Measurements from ENCODE around the gene ABCD1. TPM values are rescaled to one million over a fixed set of nuclear protein-coding genes. Genes with fewer than 3 reads are reported as not detected.
"Not testable (repeated sequence)": the region's sequence is repeated elsewhere in the genome, so short reads cannot be mapped to it uniquely, and the experiment has no call there.

The ABCD1 gene
- total RNA-seq, 1 experiment from 2014 or later, result 3.5 TPM

GRCh38 chrX:153689654-153690465, 34.8 kb upstream of the ABCD1 start:
- BruUV-seq (replicated peaks), result TSS peak; percentile 51
- CTCF ChIA-PET, result no interaction called here
- peak; percentile 57 for DNase-seq (ENCODE audit: unreplicated experiment)
- intact Hi-C loops (cut with micrococcal nuclease), result no loop called here
- Mint-ChIP-seq H3K36me3 (ENCODE audit: insufficient read depth, unreplicated experiment) (peaks cover 6% of the 10 kb centered on the region), H3K27me3 (ENCODE audit: insufficient read depth, unreplicated experiment) (no peaks in the 10 kb centered on the region), H3K9me3 (ENCODE audit: unreplicated experiment) (no peaks in the 10 kb centered on the region), H3K27ac (ENCODE audit: low read depth, unreplicated experiment) (peak overlapping the region; percentile 59), H3K4me3 (ENCODE audit: unreplicated experiment) (peak overlapping the region; percentile 66), H3K4me1 (ENCODE audit: insufficient read depth, unreplicated experiment) (no peaks in the 10 kb centered on the region)
- POLR2A ChIA-PET, result no interaction called here
- TF ChIP-seq, protein P1, sequence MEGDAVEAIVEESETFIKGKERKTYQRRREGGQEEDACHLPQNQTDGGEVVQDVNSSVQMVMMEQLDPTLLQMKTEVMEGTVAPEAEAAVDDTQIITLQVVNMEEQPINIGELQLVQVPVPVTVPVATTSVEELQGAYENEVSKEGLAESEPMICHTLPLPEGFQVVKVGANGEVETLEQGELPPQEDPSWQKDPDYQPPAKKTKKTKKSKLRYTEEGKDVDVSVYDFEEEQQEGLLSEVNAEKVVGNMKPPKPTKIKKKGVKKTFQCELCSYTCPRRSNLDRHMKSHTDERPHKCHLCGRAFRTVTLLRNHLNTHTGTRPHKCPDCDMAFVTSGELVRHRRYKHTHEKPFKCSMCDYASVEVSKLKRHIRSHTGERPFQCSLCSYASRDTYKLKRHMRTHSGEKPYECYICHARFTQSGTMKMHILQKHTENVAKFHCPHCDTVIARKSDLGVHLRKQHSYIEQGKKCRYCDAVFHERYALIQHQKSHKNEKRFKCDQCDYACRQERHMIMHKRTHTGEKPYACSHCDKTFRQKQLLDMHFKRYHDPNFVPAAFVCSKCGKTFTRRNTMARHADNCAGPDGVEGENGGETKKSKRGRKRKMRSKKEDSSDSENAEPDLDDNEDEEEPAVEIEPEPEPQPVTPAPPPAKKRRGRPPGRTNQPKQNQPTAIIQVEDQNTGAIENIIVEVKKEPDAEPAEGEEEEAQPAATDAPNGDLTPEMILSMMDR (IDR thresholded peaks at IDR 0.05; ENCODE audit: unreplicated experiment), result no peak

- TF ChIP-seq, protein P1 (IDR thresholded peaks at IDR 0.05; ENCODE audit: unreplicated experiment), result no peak
- peak overlapping the region; percentile 59 for H3K27ac Mint-ChIP-seq (ENCODE audit: low read depth, unreplicated experiment)
- H3K9me3 Mint-ChIP-seq (ENCODE audit: unreplicated experiment), result no peaks in the 10 kb centered on the region
- intact Hi-C loops (cut with micrococcal nuclease), result no loop called here
- no peaks in the 10 kb centered on the region for H3K4me1 Mint-ChIP-seq (ENCODE audit: insufficient read depth, unreplicated experiment)
- peak overlapping the region; percentile 66 for H3K4me3 Mint-ChIP-seq (ENCODE audit: unreplicated experiment)
- no peaks in the 10 kb centered on the region for H3K27me3 Mint-ChIP-seq (ENCODE audit: insufficient read depth, unreplicated experiment)
- CTCF ChIA-PET, result no interaction called here
- BruUV-seq (replicated peaks), result no TSS peak
- POLR2A ChIA-PET, result no interaction called here
- peaks cover 6% of the 10 kb centered on the region for H3K36me3 Mint-ChIP-seq (ENCODE audit: insufficient read depth, unreplicated experiment)
- DNase-seq (ENCODE audit: unreplicated experiment), result no peak
Measured at GRCh38 chrX:153690466-153690865, 34.2 kb upstream of the ABCD1 start.

DNA sequence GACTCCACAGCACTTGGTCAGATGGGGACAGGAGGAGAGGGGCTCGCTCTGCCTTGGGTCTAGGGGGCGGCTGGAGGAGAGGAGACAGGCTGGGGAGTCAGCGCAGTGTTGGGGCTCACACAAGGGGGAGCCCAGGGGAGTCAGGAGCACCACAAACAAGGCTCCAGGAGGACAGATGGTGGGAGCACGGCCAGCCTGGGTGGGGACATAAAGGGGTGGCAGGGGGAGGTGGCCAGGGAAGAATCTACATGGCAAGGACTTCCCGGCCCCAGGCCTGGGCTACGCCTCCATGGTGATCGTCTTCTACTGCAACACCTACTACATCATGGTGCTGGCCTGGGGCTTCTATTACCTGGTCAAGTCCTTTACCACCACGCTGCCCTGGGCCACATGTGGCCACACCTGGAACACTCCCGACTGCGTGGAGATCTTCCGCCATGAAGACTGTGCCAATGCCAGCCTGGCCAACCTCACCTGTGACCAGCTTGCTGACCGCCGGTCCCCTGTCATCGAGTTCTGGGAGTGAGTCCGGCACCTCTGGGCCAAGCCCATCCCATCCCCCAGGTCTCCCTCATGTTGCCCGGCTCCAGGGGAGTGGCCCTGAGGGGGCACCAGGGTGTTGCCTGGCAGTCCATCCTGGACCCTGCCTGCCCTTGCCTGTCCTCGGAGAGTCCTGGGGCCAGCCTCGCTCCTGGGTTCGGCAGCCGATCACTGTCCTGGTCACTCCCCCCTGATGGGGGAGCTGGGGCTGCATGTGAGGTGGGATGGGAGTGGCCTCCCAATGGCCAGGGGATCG, 33.4 kb upstream of the ABCD1 start:
- DNase-seq (ENCODE audit: unreplicated experiment); H3K4me1 Mint-ChIP-seq (ENCODE audit: insufficient read depth, unreplicated experiment); BruUV-seq (replicated peaks); H3K27ac Mint-ChIP-seq (ENCODE audit: low read depth, unreplicated experiment); H3K4me3 Mint-ChIP-seq (ENCODE audit: unreplicated experiment); POLR2A ChIA-PET; H3K36me3 Mint-ChIP-seq (ENCODE audit: insufficient read depth, unreplicated experiment); CTCF ChIA-PET; H3K27me3 Mint-ChIP-seq (ENCODE audit: insufficient read depth, unreplicated experiment); intact Hi-C loops (cut with micrococcal nuclease); H3K9me3 Mint-ChIP-seq (ENCODE audit: unreplicated experiment): not testable (repeated sequence)

GRCh38 chrX:153692003-153692402, 32.7 kb upstream of the ABCD1 start:
- ChIA-PET CTCF (no interaction called here), POLR2A (no interaction called here)
- TF ChIP-seq, protein P1 (IDR thresholded peaks at IDR 0.05; ENCODE audit: unreplicated experiment), result no peak
- H3K27ac Mint-ChIP-seq (ENCODE audit: low read depth, unreplicated experiment), result no peak overlapping the region
- intact Hi-C loops (cut with micrococcal nuclease), result no loop called here
- no peaks in the 10 kb centered on the region for H3K4me1 Mint-ChIP-seq (ENCODE audit: insufficient read depth, unreplicated experiment)
- H3K27me3 Mint-ChIP-seq (ENCODE audit: insufficient read depth, unreplicated experiment), result no peaks in the 10 kb centered on the region
- DNase-seq (ENCODE audit: unreplicated experiment), result no peak
- no TSS peak for BruUV-seq (replicated peaks)
- H3K36me3 Mint-ChIP-seq (ENCODE audit: insufficient read depth, unreplicated experiment), result peaks cover 12% of the 10 kb centered on the region
- no peaks in the 10 kb centered on the region for H3K9me3 Mint-ChIP-seq (ENCODE audit: unreplicated experiment)
- no peak overlapping the region for H3K4me3 Mint-ChIP-seq (ENCODE audit: unreplicated experiment)

Data from MCF 10A (cell line).